Measurements from ENCODE around the gene ZNF22. TPM values are rescaled to one million over a fixed set of nuclear protein-coding genes. Genes with fewer than 3 reads are reported as not detected.

ZNF22 gene
- total and polyA plus RNA-seq, 2 donors, result 17.1 to 44.4 TPM

DNA sequence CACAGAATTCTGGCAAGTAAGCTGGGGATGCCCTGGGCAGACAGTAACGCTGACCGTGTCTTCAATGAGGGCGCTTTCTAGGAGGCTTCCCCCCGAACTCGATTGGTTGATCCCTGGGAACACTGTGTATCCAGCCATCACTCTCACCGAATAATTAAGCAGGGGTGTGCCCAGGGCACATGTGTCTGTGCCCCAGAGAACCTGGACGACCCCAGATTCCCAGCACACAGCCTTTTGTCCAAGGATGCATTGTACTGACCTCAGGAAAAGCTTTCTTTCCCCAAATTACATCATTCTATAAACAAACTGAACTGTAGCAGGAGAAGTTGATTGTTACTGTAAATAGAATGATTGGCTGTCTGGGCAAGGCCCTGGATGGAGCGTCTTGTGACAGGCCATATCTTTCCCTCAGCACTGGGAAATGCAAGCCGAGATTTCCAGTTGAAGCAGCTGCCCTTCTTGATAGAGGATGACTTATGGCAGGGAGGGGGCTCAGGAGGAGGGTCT is 15.5 kb upstream of the ZNF22 start:
- no peaks in the 10 kb centered on the region for H3K4me1 ChIP-seq (ENCODE audit: insufficient read depth)
- DNase-seq (ENCODE audit: extremely low spot score), result no peak
- no peak overlapping the region for H3K27ac ChIP-seq (ENCODE audit: low read depth)
- no peak overlapping the region for H3K4me3 ChIP-seq (ENCODE audit: low read depth, low read length)
- WGBS, result 70% methylated on average over 9 of the region's 9 CpGs
- H3K36me3 ChIP-seq (ENCODE audit: insufficient read depth), result no peaks in the 10 kb centered on the region

DNA sequence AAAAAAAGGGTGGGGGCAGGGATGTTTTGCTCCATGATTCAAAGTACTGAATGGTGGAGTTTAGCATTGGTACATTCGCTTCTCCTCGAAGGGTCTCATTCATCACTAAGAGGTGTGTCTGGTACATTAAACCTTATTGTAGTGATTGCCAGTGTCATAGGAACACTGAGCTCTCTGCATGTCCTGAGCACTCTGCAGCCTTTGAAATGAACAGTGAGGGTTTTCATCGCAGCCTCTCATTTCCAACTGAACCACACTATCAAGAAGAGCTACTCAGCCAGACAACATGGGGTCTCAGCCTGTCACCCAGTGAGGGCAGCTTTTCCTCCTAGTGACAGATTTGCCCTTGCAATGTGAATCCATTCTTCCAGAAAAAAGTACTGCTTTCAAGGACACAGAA is 14.5 kb upstream of the ZNF22 start:
- H3K27ac ChIP-seq (ENCODE audit: low read depth), result no peak overlapping the region
- 89% methylated on average over 3 of the region's 3 CpGs for WGBS
- no peak overlapping the region for H3K4me3 ChIP-seq (ENCODE audit: low read depth, low read length)
- H3K4me1 ChIP-seq (ENCODE audit: insufficient read depth), result no peaks in the 10 kb centered on the region
- H3K36me3 ChIP-seq (ENCODE audit: insufficient read depth), result no peaks in the 10 kb centered on the region
- DNase-seq (ENCODE audit: extremely low spot score), result no peak

DNA sequence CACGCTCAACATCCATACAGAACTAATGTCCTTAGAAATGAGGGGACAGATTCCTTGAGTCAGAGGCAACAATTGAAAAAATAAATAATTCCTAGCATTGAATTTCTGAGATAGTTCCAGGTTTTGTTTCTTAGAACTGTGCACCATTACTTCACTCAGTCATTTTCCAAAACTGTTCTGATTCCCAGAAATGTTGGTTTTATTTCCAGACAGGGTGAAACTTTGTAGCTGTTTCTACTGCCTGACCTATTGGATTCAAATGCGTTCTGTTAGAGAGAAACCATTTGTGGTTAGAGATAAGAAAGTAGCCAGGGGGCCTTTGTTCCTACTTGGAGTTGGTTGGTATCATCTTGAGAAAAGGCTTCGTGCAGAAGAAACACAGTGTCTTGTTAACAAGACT is 14.1 kb upstream of the ZNF22 start:
- no peak for DNase-seq (ENCODE audit: extremely low spot score)
- Histone ChIP-seq H3K27ac (ENCODE audit: low read depth) (no peak overlapping the region), H3K4me1 (ENCODE audit: insufficient read depth) (no peaks in the 10 kb centered on the region), H3K36me3 (ENCODE audit: insufficient read depth) (no peaks in the 10 kb centered on the region), H3K4me3 (ENCODE audit: low read depth, low read length) (no peak overlapping the region)
- 52% methylated on average over 3 of the region's 3 CpGs for WGBS

DNA sequence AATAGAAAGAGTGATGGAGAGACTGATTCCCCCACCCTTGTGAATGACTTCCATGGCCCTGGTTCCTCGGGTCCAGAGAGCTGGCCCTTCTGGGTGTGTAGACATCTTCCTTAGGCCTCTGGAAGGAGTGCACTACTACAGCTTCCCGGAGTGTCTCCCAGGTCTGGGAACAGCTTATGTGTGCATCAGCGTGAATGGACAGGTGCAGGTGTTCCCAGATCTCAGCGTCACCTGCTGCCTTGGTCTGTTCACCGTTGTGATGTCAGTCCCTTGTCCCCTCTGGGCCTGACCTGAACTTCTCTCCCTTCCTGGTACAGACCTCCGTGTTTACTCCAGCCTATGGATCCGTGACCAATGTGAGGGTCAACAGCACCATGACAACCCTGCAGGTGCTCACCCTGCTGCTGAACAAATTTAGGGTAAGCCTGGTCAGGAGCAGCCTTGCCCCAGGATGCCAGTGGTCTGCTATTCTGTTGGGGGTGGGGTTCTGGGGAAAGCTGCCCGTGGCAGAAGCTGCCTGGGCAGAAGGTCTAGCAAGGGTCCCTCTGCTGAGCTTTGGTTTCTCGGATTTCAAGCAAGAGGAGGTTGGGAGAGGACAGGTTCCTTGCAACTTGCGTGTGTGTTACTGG is 11.7 kb upstream of the ZNF22 start:
- Histone ChIP-seq H3K36me3 (ENCODE audit: insufficient read depth) (no peaks in the 10 kb centered on the region), H3K4me1 (ENCODE audit: insufficient read depth) (no peaks in the 10 kb centered on the region), H3K27ac (ENCODE audit: low read depth) (no peak overlapping the region), H3K4me3 (ENCODE audit: low read depth, low read length) (no peak overlapping the region)
- WGBS, result 95% methylated on average over 10 of the region's 10 CpGs
- DNase-seq (ENCODE audit: extremely low spot score), result no peak

DNA sequence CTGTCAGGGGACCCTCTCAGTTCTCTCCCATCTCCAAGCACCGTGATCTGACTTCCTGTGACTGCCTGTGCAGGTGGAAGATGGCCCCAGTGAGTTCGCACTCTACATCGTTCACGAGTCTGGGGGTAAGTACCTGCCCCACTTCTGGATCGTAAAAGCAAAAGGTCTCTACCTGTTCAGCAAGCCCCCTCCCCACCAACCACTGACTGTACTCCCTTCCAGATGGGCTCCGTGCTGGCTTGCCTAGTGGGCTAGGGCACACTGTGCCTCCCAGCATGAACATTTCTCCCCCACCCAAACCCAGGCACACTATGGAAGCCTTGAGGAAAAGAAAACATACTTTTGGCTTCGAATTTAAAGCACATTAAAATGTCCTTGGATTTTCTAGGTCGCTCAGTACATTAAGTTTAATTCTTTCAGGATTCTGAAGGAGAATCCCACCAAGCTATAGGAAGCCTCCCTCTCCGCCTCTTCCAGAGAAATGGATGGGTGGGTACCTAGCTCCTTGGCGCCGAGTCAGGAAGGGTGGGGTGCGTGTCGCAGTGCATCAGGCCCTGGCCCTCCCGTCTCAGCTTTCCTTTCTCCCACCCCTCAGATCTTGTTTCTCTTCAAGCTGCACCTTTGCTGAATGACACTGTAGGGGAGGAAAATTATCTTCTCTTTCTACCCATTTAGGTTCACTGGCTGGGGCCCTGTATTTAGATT is 11.0 kb upstream of the ZNF22 start:
- WGBS, result 72% methylated on average over 14 of the region's 14 CpGs
- no peak overlapping the region for H3K4me3 ChIP-seq (ENCODE audit: low read depth, low read length)
- no peak for DNase-seq (ENCODE audit: extremely low spot score)
- H3K36me3 ChIP-seq (ENCODE audit: insufficient read depth), result no peaks in the 10 kb centered on the region
- H3K27ac ChIP-seq (ENCODE audit: low read depth), result no peak overlapping the region
- H3K4me1 ChIP-seq (ENCODE audit: insufficient read depth), result no peaks in the 10 kb centered on the region

DNA sequence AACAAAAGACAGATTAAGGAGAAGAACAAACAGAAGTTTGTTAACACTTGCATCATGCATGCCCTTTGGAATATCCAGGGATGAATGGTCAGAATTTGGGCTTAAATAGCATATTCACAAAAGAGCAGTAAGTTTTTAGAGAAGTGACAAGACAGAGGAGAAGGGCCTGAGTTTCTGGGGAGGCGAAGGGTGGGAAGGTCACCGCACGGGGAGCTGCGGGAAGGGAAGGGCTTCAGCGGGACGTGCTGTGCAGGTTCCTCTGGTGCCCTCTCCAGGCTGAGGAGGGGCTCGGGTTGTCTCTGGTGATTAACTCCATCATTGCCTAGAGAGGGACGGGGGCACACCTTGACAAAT is 10.4 kb upstream of the ZNF22 start:
- H3K27ac ChIP-seq (ENCODE audit: low read depth), result no peak overlapping the region

DNA sequence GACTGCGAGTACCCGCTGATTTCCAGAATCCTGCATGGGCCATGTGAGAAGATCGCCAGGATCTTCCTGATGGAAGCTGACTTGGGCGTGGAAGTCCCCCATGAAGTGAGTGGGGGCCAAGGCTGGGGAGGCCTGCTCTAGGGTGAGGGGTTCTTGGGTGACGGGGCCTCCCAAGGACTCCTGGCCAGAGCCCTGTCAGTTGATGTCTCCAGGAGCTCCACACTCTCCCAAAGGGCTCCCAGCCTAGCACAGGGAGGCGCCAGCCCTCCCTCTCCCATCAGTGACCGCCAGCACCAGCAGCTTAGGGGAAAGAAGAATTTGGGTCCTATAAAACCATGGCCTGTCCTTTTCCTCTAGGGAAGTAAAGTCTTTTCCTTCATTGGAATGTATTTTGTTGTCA is 9.8 kb upstream of the ZNF22 start:
- no peaks in the 10 kb centered on the region for H3K36me3 ChIP-seq (ENCODE audit: insufficient read depth)
- no peak for DNase-seq (ENCODE audit: extremely low spot score)
- no peaks in the 10 kb centered on the region for H3K4me1 ChIP-seq (ENCODE audit: insufficient read depth)

More for the DNA sequence above, 10.4 kb upstream of the ZNF22 start:
- WGBS, result 45% methylated on average over 8 of the region's 8 CpGs
- no peak overlapping the region for H3K4me3 ChIP-seq (ENCODE audit: low read depth, low read length)
- H3K4me1 ChIP-seq (ENCODE audit: insufficient read depth), result no peaks in the 10 kb centered on the region
- no peaks in the 10 kb centered on the region for H3K36me3 ChIP-seq (ENCODE audit: insufficient read depth)
- DNase-seq (ENCODE audit: extremely low spot score), result no peak

DNA sequence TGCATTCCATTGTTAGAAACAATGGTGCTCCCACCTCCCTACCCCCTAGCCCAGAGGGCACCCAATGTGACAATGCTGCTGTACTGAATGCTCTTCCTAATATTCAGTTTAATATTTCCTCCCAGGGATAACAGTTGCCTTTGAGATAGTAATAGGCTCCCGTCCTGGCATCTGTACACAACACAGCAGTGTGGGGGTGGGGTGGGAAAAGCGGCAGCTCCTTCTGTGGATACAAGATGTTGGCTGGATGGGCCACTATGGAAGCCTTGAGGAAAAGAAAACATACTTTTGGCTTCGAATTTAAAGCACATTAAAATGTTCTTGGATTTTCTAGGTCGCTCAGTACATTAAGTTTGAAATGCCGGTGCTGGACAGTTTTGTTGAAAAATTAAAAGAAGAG is 9.2 kb upstream of the ZNF22 start:
- H3K27ac ChIP-seq (ENCODE audit: low read depth), result no peak overlapping the region
- H3K4me1 ChIP-seq (ENCODE audit: insufficient read depth), result no peaks in the 10 kb centered on the region
- DNase-seq (ENCODE audit: extremely low spot score), result no peak
- no peaks in the 10 kb centered on the region for H3K36me3 ChIP-seq (ENCODE audit: insufficient read depth)
- H3K4me3 ChIP-seq (ENCODE audit: low read depth, low read length), result no peak overlapping the region
- WGBS, result 78% methylated on average over 5 of the region's 5 CpGs

More for the DNA sequence above, 9.8 kb upstream of the ZNF22 start:
- Histone ChIP-seq H3K27ac (ENCODE audit: low read depth) (no peak overlapping the region), H3K4me3 (ENCODE audit: low read depth, low read length) (no peak overlapping the region)
- 96% methylated on average over 7 of the region's 7 CpGs for WGBS

DNA sequence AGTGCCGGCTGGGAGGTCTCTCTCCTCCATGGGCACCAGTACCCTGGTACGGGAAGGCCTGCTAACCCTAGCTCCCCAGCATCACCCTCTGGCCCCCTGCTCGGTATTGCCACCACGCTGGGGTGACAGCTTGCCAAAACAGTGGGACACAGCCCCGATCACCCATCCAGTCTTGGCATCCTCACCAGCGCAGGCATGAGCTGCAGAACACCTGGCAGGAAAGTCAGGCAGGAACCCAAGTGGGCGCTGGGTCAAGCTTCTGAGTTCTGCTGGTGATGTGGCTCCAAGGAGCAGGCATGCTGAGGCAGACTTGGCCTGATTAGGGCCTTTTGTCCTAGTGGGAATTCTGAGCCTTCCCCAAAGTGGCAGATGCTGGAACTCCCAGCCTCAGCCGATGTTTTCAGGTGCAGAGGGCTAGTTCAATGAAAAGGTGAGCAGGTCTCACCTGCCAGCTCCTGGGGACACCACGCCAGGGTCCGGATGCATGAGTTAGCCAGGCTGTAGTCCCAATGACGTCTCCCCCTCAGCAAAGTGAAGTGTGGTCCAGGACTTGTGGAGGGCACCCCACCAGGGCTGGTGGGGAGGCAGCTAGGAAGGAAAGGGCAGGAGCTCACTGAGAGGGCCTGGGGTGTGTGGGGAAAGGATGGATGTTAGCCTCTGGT is 8.5 kb upstream of the ZNF22 start:
- Histone ChIP-seq H3K36me3 (ENCODE audit: insufficient read depth) (no peaks in the 10 kb centered on the region), H3K27ac (ENCODE audit: low read depth) (no peak overlapping the region), H3K4me1 (ENCODE audit: insufficient read depth) (no peaks in the 10 kb centered on the region), H3K4me3 (ENCODE audit: low read depth, low read length) (no peak overlapping the region)
- no peak for DNase-seq (ENCODE audit: extremely low spot score)
- WGBS, result 86% methylated on average over 11 of the region's 11 CpGs

DNA sequence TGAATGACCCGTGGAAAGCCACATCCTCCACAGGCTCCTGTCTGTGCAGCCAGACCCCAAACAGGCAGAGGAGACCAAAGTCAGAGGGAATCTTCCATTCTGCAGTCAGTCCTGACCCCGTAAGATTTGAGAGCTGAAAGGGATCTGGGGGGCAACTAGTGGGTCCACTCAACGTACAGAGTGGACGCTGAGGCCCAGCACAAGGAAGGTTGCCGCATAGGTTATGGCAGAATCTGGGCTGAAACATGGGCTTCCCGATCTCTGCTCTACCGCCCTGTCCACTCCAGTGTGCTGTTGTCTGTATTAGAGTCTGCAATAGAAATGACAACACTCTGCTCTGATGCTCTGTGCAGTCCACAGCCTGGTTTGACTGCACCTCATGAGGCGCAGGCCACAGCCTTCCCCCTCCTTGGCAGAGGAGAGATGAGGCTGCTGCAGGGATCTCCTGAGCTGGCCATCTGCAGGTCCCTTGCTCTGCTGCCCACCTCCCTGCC is 7.9 kb upstream of the ZNF22 start:
- H3K36me3 ChIP-seq (ENCODE audit: insufficient read depth), result no peaks in the 10 kb centered on the region
- WGBS, result 95% methylated on average over 8 of the region's 8 CpGs
- DNase-seq (ENCODE audit: extremely low spot score), result no peak
- H3K27ac ChIP-seq (ENCODE audit: low read depth), result no peak overlapping the region
- H3K4me3 ChIP-seq (ENCODE audit: low read depth, low read length), result no peak overlapping the region
- H3K4me1 ChIP-seq (ENCODE audit: insufficient read depth), result no peaks in the 10 kb centered on the region

DNA sequence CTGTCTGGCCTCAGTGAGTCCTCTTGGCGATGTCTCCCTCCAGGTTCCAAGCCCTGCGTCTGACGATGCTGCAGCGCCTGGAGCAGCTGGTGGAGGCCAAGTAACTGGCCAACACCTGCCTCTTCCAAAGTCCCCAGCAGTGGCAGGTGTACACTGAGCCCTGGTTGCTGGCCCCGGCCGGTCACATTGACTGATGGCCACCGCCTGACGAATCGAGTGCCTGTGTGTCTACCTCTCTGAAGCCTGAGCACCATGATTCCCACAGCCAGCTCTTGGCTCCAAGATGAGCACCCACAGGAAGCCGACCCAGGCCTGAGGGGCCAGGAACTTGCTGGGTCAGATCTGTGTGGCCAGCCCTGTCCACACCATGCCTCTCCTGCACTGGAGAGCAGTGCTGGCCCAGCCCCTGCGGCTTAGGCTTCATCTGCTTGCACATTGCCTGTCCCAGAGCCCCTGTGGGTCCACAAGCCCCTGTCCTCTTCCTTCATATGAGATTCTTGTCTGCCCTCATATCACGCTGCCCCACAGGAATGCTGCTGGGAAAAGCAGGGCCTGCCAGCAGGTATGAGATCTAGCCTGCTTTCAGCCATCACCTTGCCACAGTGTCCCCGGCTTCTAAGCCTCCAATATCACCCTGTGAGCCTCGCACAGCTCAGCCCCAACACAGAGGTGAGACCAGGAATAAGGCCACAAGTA is 7.3 kb upstream of the ZNF22 start:
- no peak overlapping the region for H3K27ac ChIP-seq (ENCODE audit: low read depth)
- no peaks in the 10 kb centered on the region for H3K4me1 ChIP-seq (ENCODE audit: insufficient read depth)
- DNase-seq (ENCODE audit: extremely low spot score), result no peak
- H3K36me3 ChIP-seq (ENCODE audit: insufficient read depth), result no peaks in the 10 kb centered on the region
- 94% methylated on average over 14 of the region's 14 CpGs for WGBS
- no peak overlapping the region for H3K4me3 ChIP-seq (ENCODE audit: low read depth, low read length)

DNA sequence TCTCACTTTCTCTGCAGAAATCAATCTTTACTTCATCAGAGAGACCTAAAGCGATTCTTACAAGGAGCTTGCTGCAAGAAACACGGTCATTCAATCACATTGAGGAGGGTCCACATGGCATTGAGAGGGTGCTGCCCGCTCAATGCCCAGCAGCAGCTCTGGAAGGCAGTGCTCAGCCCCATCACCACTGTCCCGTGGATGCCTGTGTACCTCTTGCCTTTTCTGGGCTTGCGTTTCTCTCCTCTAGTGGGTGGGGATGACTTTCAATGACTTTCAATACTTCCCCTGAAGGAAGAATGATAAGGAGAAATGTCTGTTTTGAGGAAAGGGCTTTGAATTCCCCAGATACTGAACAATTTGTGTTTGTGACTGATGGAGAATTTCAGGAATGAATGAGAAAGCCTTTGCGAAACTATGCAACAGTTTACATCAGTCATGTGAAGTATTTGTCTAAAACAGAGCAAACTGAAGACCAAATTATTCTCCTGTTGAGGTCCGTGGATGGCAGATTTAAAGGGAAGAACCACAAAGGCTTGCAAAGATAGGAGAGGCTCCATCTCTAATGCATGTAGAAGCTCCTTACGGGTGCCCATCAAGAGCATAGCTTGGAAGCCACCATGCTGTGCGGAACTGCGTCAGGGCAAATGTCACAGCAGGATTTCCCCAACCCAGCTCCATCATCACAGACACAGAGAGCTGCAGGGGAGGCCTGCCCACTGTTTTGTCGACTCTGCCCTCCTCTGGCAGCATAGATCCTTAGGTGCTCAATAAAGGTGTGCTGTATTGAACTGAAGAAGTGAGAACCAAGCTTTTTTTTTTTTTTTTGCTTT is 6.6 kb upstream of the ZNF22 start:
- Histone ChIP-seq H3K4me1 (ENCODE audit: insufficient read depth) (no peaks in the 10 kb centered on the region), H3K36me3 (ENCODE audit: insufficient read depth) (no peaks in the 10 kb centered on the region), H3K4me3 (ENCODE audit: low read depth, low read length) (no peak overlapping the region), H3K27ac (ENCODE audit: low read depth) (no peak overlapping the region)
- 89% methylated on average over 11 of the region's 11 CpGs for WGBS
- DNase-seq (ENCODE audit: extremely low spot score), result no peak
